IMR-90 (cell line): ENCODE results near the gene CLDN25. TPM values are rescaled to one million over a fixed set of nuclear protein-coding genes. Genes with fewer than 3 reads are reported as not detected.
A peak's percentile ranks its signal among the peaks of the same experiment; 100 is the strongest.

Experiments
- ATAC-seq: fragments of 200-7000 bp; cut with Tn5 transposase; 2 replicates; pipeline ENCODE4 v1.9.1; 2020; ENCODE audit warnings: low read depth, mild to moderate bottlenecking, moderate library complexity
- BruUV-seq: library from RNA; stranded (reverse); fragments of 400-500 nt; replicated peaks from 2 replicates; lab custom pipeline; 2021; lab: Mats Ljungman, UMichigan
- CTCF ChIA-PET: fragments of 300-600 bp; formaldehyde crosslinking; extraction: SDS; loops from one replicate; lab custom pipeline; 2021; ENCODE audit warnings: antibody characterized with exemption; lab: Yijun Ruan, JAX
- POLR2A ChIA-PET: fragments of 300-600 bp; sonication (Branson Sonifier 250); formaldehyde crosslinking; loops from one replicate; lab custom pipeline; 2022; ENCODE audit warnings: antibody characterized with exemption; ENCODE audit not compliant: unreplicated experiment; lab: Charles Lee
- DNase-seq: peaks from one replicate; pipeline ENCODE4 v3.0.0; 2013
- H2AFZ ChIP-seq: replicated peaks from 2 replicates; pipeline ENCODE3; 2013; ENCODE audit warnings: low read length, mild to moderate bottlenecking; ENCODE audit not compliant: poor library complexity
- H2AK5ac ChIP-seq: 2 replicates; pipeline ENCODE4 v1.6.1; 2013; ENCODE audit warnings: low read depth, low read length, inconsistent platforms
- H2AK9ac ChIP-seq: replicated peaks from 2 replicates; pipeline ENCODE3; 2013; ENCODE audit warnings: mild to moderate bottlenecking, low read depth, low read length, moderate library complexity; ENCODE audit not compliant: poor library complexity
- H2BK120ac ChIP-seq: 2 replicates; pipeline ENCODE4 v1.6.1; 2013; ENCODE audit warnings: low read depth, low read length, inconsistent platforms
- H2BK15ac ChIP-seq: 3 replicates; pipeline ENCODE4 v1.6.1; 2013; ENCODE audit warnings: low read depth, low read length, inconsistent platforms
- H2BK20ac ChIP-seq: 2 replicates; pipeline ENCODE4 v1.6.1; 2013; ENCODE audit warnings: low read depth, mild to moderate bottlenecking, inconsistent platforms, low read length, moderate library complexity
- H2BK5ac ChIP-seq: 2 replicates; pipeline ENCODE4 v1.6.1; 2013; ENCODE audit warnings: mild to moderate bottlenecking, low read depth, low read length, inconsistent platforms; ENCODE audit not compliant: poor library complexity, severe bottlenecking
- H3K14ac ChIP-seq: replicated peaks from 2 replicates; pipeline ENCODE4 v1.6.1; 2013; ENCODE audit warnings: low read depth, low read length, inconsistent platforms
- H3K18ac ChIP-seq: 2 replicates; pipeline ENCODE4 v1.6.1; 2013; ENCODE audit warnings: low read depth, low read length, control low read depth
- H3K23ac ChIP-seq: 2 replicates; pipeline ENCODE4 v1.6.1; 2013; ENCODE audit warnings: low read depth, low read length, inconsistent platforms
- H3K27ac ChIP-seq: 2 replicates; pipeline ENCODE4 v1.5.1; 2013; ENCODE audit warnings: mild to moderate bottlenecking, control low read depth, low read length; ENCODE audit not compliant: insufficient read depth
- H3K27me3 ChIP-seq: 2 replicates; pipeline ENCODE4 v1.6.1; 2013; ENCODE audit warnings: low read length; ENCODE audit not compliant: control insufficient read depth, insufficient read depth
- H3K36me3 ChIP-seq: 2 replicates; pipeline ENCODE4 v1.6.1; 2013; ENCODE audit warnings: low read length, mixed read lengths; ENCODE audit not compliant: control insufficient read depth, insufficient read depth
- H3K4ac ChIP-seq: 2 replicates; pipeline ENCODE4 v1.6.1; 2013; ENCODE audit warnings: low read depth, low read length, inconsistent platforms
- H3K4me1 ChIP-seq: 2 replicates; pipeline ENCODE4 v1.6.1; 2013; ENCODE audit warnings: low read length, mixed read lengths; ENCODE audit not compliant: control insufficient read depth, insufficient read depth
- H3K4me2 ChIP-seq: 2 replicates; pipeline ENCODE4 v1.6.1; 2013; ENCODE audit warnings: low read depth, mild to moderate bottlenecking, control low read depth, low read length, moderate library complexity
- H3K4me3 ChIP-seq: 2 replicates; pipeline ENCODE4 v1.5.1; 2013; ENCODE audit warnings: low read depth, mild to moderate bottlenecking, control low read depth, low read length, moderate library complexity; ENCODE audit not compliant: insufficient read depth
- H3K56ac ChIP-seq: 2 replicates; pipeline ENCODE4 v1.6.1; 2013; ENCODE audit warnings: low read length, inconsistent platforms; ENCODE audit not compliant: insufficient read depth; ENCODE audit errors: extremely low read depth
- H3K79me1 ChIP-seq, 2 experiments: 2 replicates each; pipeline ENCODE4 v1.6.1; 2013; ENCODE audit warnings: low read length in 2 of 2, inconsistent platforms in 1 of 2, low read depth in 1 of 2
- H3K9ac ChIP-seq: 2 replicates; pipeline ENCODE4 v1.6.1; 2013; ENCODE audit warnings: low read depth, low read length, control low read depth
- H3K9me1 ChIP-seq: 2 replicates; pipeline ENCODE4 v1.6.1; 2013; ENCODE audit warnings: low read length, inconsistent platforms; ENCODE audit not compliant: insufficient read depth
- H3K9me3 ChIP-seq: 2 replicates; pipeline ENCODE4 v1.6.1; 2013; ENCODE audit warnings: low read length; ENCODE audit not compliant: control insufficient read depth, insufficient read depth
- H4K20me1 ChIP-seq: 2 replicates; pipeline ENCODE4 v1.6.1; 2013; ENCODE audit warnings: low read length, inconsistent platforms; ENCODE audit not compliant: insufficient read depth
- H4K5ac ChIP-seq: 2 replicates; pipeline ENCODE4 v1.6.1; 2013; ENCODE audit warnings: mild to moderate bottlenecking, low read depth, low read length, control low read depth
- H4K8ac ChIP-seq, 2 experiments: 2 replicates each; pipeline ENCODE4 v1.6.1; 2013; ENCODE audit warnings: low read depth in 2 of 2, low read length in 2 of 2, control low read depth in 1 of 2, inconsistent platforms in 1 of 2
- H4K91ac ChIP-seq: 2 replicates; pipeline ENCODE4 v1.6.1; 2013; ENCODE audit warnings: low read depth, low read length, inconsistent platforms; ENCODE audit not compliant: insufficient read depth
- BHLHE40 ChIP-seq: fragments of 150-350 bp; IDR thresholded peaks from 2 replicates; pipeline ENCODE4 v1.6.1; 2016; ENCODE audit warnings: mild to moderate bottlenecking, low read depth, low read length
- MAFK ChIP-seq: IDR thresholded peaks from 2 replicates; pipeline ENCODE4 v1.6.1; 2012; ENCODE audit warnings: low read depth, low read length, improper control_type of control experiment
- WGBS, 2 experiments: methylation state at CpG; one replicate each; pipeline versions ENCODE4 v1.1.5 to v1.1.7; 2013; ENCODE audit warnings: missing lambda C conversion rate in 2 of 2; ENCODE audit not compliant: insufficient read length in 1 of 2; ENCODE audit errors: extremely low coverage in 2 of 2; 5-methylcytosine and 5-hydroxymethylcytosine counted together
- dilution Hi-C: fragments of 300-500 bp; cut with HindIII; formaldehyde crosslinking; loops from one replicate; pipeline ENCODE4 v1.14.3; 2018; ENCODE audit warnings: low sequenced_read_pairs; ENCODE audit not compliant: unreplicated experiment
- in situ Hi-C: fragments of 300-500 bp; cut with MboI; formaldehyde crosslinking; loops from 3 replicates; pipeline ENCODE4 v1.14.3; 2019; ENCODE audit warnings: low sequenced_read_pairs, inconsistent platforms, mixed read lengths
- intact Hi-C: fragments of 100-400 bp; cut with micrococcal nuclease; formaldehyde crosslinking; loops from 2 replicates; pipeline ENCODE4 v1.10.0; 2022
- polyA plus RNA-seq, 3 experiments: library from polyadenylated mRNA; depleted of rRNA; stranded (reverse); fragments of >200 nt; gene quantifications; 2 replicates each; pipeline ENCODE4 v1.2.3, GENCODE V29; 2012; ENCODE audit warnings: low replicate concordance in 1 of 3
- total RNA-seq: library from RNA; depleted of rRNA; stranded (reverse); fragments of >200 nt; gene quantifications from 2 replicates; pipeline ENCODE4 v1.2.3, GENCODE V29; 2012

The CLDN25 gene
- total and polyA plus RNA-seq, 2 of the 4 experiments (the other 2 are of a cell fraction): not detected

DNA sequence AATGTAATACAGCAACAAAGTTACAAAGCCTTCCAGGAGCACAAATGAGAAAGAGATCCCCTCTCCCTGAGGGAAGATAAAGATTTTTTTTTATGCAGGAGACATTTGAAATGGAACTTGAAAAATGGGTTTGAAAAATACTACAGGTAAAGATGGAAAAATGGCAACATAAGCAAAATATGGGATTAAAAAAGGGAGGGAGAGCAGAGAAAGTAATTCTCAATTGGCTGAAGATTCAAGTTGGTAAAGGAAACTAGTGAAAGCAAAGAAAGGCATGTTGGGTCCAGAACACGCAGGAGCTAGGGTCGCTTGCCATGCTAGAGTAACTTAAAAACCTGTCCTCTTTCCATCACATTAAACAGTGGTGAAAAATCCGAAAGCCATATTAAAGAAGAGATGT lies 7.6 kb upstream of the CLDN25 start:
- WGBS, 2 experiments: no CpG with 5 or more reads among the region's 3 CpGs
- Histone ChIP-seq H2BK5ac (no peak overlapping the region), H4K8ac (no peak overlapping the region), H3K56ac (no peak overlapping the region), H2BK20ac (no peak overlapping the region), H3K9ac (no peak overlapping the region), H4K91ac (no peak overlapping the region), H2AFZ (no peak overlapping the region), H3K14ac (no peak overlapping the region), H3K23ac (no peak overlapping the region), H2AK5ac (no peak overlapping the region), H3K4ac (no peak overlapping the region), H2BK120ac (no peak overlapping the region), H3K9me1 (no peaks in the 10 kb centered on the region), H3K4me3 (no peak overlapping the region), H2BK15ac (no peak overlapping the region), H3K4me1 (0 out of 2 replicates have a peak, but pooled peaks cover 2% of the 10 kb centered on the region), H3K4me2 (no peak overlapping the region), H3K18ac (no peak overlapping the region), H3K27ac (no peak overlapping the region), H2AK9ac (no peak overlapping the region), H3K36me3 (peaks cover 1% of the 10 kb centered on the region), H3K9me3 (no peaks in the 10 kb centered on the region), H3K27me3 (peaks cover 3% of the 10 kb centered on the region), H4K5ac (no peak overlapping the region), H3K79me1 (peaks cover 13 to 26% of the 10 kb centered on the region in 2 experiments), H4K20me1 (no peaks in the 10 kb centered on the region)
- in situ Hi-C loops (no loop called here), intact Hi-C loops (no loop called here), dilution Hi-C loops (no loop called here)
- DNase-seq (no peak), ATAC-seq (no peak)
- no TSS peak for BruUV-seq
- TF ChIP-seq MAFK (0 out of 2 replicates have a peak, but pooled peaks have one; percentile 4), BHLHE40 (no peak)
- ChIA-PET CTCF (no interaction called here), POLR2A (no interaction called here)
